NCI-H2107 (cell line): ENCODE results near the gene RBSN.
"Not testable (repeated sequence)": the region's sequence is repeated elsewhere in the genome, so short reads cannot be mapped to it uniquely, and the experiment has no call there.

Source experiments
- DNase-seq: peaks from one replicate; lab custom pipeline; 2025; lab: John Stamatoyannopoulos, UW

The RBSN gene

GRCh38 chr3:15098503-15099363, at the start of gene RBSN:
Gene RBSN (minus strand): TSS chr3:15099148. CDS start chr3:15096120, 3,028 bp downstream.
- peak; percentile 62 for DNase-seq

- no peak for DNase-seq
Measured at GRCh38 chr3:15148614-15149013, 49.7 kb upstream of the RBSN start.

- DNase-seq, result not testable (repeated sequence)
Measured at GRCh38 chr3:15136885-15137284, 37.9 kb upstream of the RBSN start.

GRCh38 chr3:15134968-15135367, 36.0 kb upstream of the RBSN start:
- not testable (repeated sequence) for DNase-seq

- not testable (repeated sequence) for DNase-seq
Measured at GRCh38 chr3:15128403-15128802, 29.5 kb upstream of the RBSN start.

GRCh38 chr3:15126975-15127374, 28.0 kb upstream of the RBSN start:
- DNase-seq, result not testable (repeated sequence)

GRCh38 chr3:15122398-15122797, 23.4 kb upstream of the RBSN start:
- DNase-seq, result no peak

GRCh38 chr3:15121936-15122335, 23.0 kb upstream of the RBSN start:
- DNase-seq, result no peak

- DNase-seq, result peak; percentile 5
Measured at GRCh38 chr3:15120986-15121385, 22.0 kb upstream of the RBSN start.

- DNase-seq, result no peak
Measured at GRCh38 chr3:15117011-15117410, 18.1 kb upstream of the RBSN start.

- DNase-seq, result no peak
Measured at GRCh38 chr3:15116032-15116669, 17.2 kb upstream of the RBSN start.

GRCh38 chr3:15114466-15115358, 15.8 kb upstream of the RBSN start:
- DNase-seq, result no peak

- DNase-seq, result no peak
Measured at GRCh38 chr3:15113884-15114283, 14.9 kb upstream of the RBSN start.

GRCh38 chr3:15113471-15113870, 14.5 kb upstream of the RBSN start:
- no peak for DNase-seq

GRCh38 chr3:15112011-15112410, 13.1 kb upstream of the RBSN start:
- no peak for DNase-seq

GRCh38 chr3:15110206-15110605, 11.3 kb upstream of the RBSN start:
- no peak for DNase-seq

GRCh38 chr3:15108869-15109268, 9.9 kb upstream of the RBSN start:
- no peak for DNase-seq

GRCh38 chr3:15108082-15108545, 9.2 kb upstream of the RBSN start:
- no peak for DNase-seq

GRCh38 chr3:15107075-15107947, 8.4 kb upstream of the RBSN start:
- no peak for DNase-seq

- DNase-seq, result no peak
Measured at GRCh38 chr3:15102836-15103235, 3.9 kb upstream of the RBSN start.

- DNase-seq, result no peak
Measured at GRCh38 chr3:15102256-15102655, 3.3 kb upstream of the RBSN start.
